Thyroid gland (tissue), 4 donors: ENCODE measurements around the gene ZNF629.

Experiments
- CTCF ChIP-seq, 6 experiments: fragments of 200-600 bp in 3 of 6; fragments of 450-650 bp in 3 of 6; sonication (generic) in 3 of 6; IDR thresholded peaks; one replicate each; pipeline ENCODE4 v1.5.1; 2016 to 2019; ENCODE audit warnings: antibody characterized with exemption in 6 of 6, mild to moderate bottlenecking in 2 of 6, inconsistent platforms in 1 of 6, moderate library complexity in 1 of 6
- POLR2A ChIP-seq, 2 donors: fragments of 450-650 bp; IDR thresholded peaks; one replicate each; pipeline ENCODE4 v1.6.1; 2017; ENCODE audit warnings: antibody characterized with exemption in 2 of 2, mild to moderate bottlenecking in 2 of 2, moderate library complexity in 1 of 2

GRCh38 chr16:30821891-30822290 is 34.9 kb upstream of the ZNF629 start:
- TF ChIP-seq CTCF (IDR thresholded peaks at IDR 0.05) (no peak), POLR2A (IDR thresholded peaks at IDR 0.05) (no peak)
